ENCODE measurements around the gene GTF2A1.

GTF2A1 gene

DNA sequence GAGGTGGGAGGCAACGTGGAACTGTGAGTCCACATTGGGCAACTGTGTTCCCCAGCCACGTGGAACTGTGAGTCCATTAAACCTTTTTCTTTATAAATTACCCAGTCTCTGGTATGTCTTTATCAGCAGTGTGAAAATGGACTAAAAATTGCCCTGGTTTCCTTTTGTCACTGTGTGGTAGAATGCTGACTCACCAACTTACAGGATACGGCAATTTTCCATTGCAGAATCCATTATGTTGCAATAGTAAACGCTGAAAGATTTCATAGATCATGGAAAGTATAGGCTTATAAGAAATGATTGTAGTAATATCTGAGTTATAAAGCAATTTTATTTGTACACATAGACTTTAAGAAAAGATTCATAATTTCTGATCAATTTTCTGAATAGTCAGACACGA lies 93.0 kb downstream of the GTF2A1 start:
- DNase-seq = no peak

DNA sequence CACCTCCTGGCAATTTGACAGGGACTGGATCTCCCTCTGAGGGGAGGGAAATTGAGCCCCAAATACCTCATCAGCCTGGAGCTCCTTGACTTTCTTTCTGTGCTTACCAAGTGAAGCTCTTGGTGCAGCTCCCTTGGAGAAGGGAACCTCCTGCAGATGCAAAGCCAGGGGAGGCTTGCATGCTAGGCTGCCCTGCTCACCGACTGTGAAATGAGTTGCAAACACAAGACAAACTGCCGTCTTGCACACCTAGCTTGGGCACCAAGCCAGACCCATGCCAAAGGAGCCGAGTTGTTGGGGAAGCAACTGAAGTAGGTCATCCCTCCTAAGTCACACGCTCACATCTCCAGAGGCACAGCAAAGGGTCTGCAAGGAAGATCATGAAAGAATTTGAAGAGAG lies 95.2 kb downstream of the GTF2A1 start:
- no peak for DNase-seq

All from DMS53 (cell line).